ENCODE results near the gene CNIH4. TPM values are rescaled to one million over a fixed set of nuclear protein-coding genes. Genes with fewer than 3 reads are reported as not detected.
"Not testable (repeated sequence)": the region's sequence is repeated elsewhere in the genome, so short reads cannot be mapped to it uniquely, and the experiment has no call there.

Gene CNIH4
- total RNA-seq, 2 experiments from 2014 or later, result 44.8 to 45.1 TPM

GRCh38 chr1:224343679-224344078 lies 13.0 kb upstream of the CNIH4 start:
- POLR2A ChIA-PET, result no interaction called here

GRCh38 chr1:224348137-224348536 lies 8.5 kb upstream of the CNIH4 start:
- no peak overlapping the region for H3K4me3 Mint-ChIP-seq
- DNase-seq, result no peak
- H3K36me3 Mint-ChIP-seq (ENCODE audit: low read depth), result peaks cover 6% of the 10 kb centered on the region
- POLR2A ChIA-PET, result no interaction called here
- H3K27ac Mint-ChIP-seq, result no peak overlapping the region
- no peak for TF ChIP-seq CTCF (IDR thresholded peaks at IDR 0.05)
- intact Hi-C loops (cut with micrococcal nuclease), result no loop called here
- CTCF ChIA-PET, result no interaction called here
- no peaks in the 10 kb centered on the region for H3K27me3 Mint-ChIP-seq
- peaks cover 12% of the 10 kb centered on the region for H3K9me3 Mint-ChIP-seq
- peak; percentile 34 for ATAC-seq
- H3K4me1 Mint-ChIP-seq (ENCODE audit: low read depth), result peaks cover 7% of the 10 kb centered on the region

More at GRCh38 chr1:224343679-224344078, 13.0 kb upstream of the CNIH4 start:
- no peak for DNase-seq
- CTCF ChIA-PET, result interaction anchor here (1.1 to 1.2 kb wide), 2 partner anchors 10 to 38 kb away, joined by 3 to 4 read pairs; no protein-coding TSS in a partner anchor
- peaks cover 19% of the 10 kb centered on the region for H3K9me3 Mint-ChIP-seq
- intact Hi-C loops (cut with micrococcal nuclease), result no loop called here
- peaks cover 8% of the 10 kb centered on the region for H3K36me3 Mint-ChIP-seq (ENCODE audit: low read depth)
- no peak overlapping the region for H3K27ac Mint-ChIP-seq
- no peak for TF ChIP-seq CTCF (IDR thresholded peaks at IDR 0.05)
- no peak for ATAC-seq
- H3K27me3 Mint-ChIP-seq, result no peaks in the 10 kb centered on the region
- H3K4me1 Mint-ChIP-seq (ENCODE audit: low read depth), result peaks cover 9% of the 10 kb centered on the region
- H3K4me3 Mint-ChIP-seq, result no peak overlapping the region

GRCh38 chr1:224349716-224350115 lies 7.0 kb upstream of the CNIH4 start:
- CTCF ChIA-PET; H3K4me3 Mint-ChIP-seq; H3K36me3 Mint-ChIP-seq (ENCODE audit: low read depth); H3K9me3 Mint-ChIP-seq; intact Hi-C loops (cut with micrococcal nuclease); DNase-seq; H3K27me3 Mint-ChIP-seq; ATAC-seq; H3K27ac Mint-ChIP-seq: not testable (repeated sequence)
- POLR2A ChIA-PET, result interaction anchor here (0.6 kb wide), 1 partner anchor 44 kb away, joined by 3 read pairs; no protein-coding TSS in a partner anchor
- peaks cover 20% of the 10 kb centered on the region for H3K4me1 Mint-ChIP-seq (ENCODE audit: low read depth)

- ChIA-PET CTCF (interaction anchor here (1.4 kb wide), 2 partner anchors 15 to 29 kb away, joined by 3 to 4 read pairs; no protein-coding TSS in a partner anchor), POLR2A (interaction anchor here (1.2 kb wide), 1 partner anchor 16 kb away, joined by 3 read pairs; no protein-coding TSS in a partner anchor)
- ATAC-seq; H3K4me3 Mint-ChIP-seq; H3K9me3 Mint-ChIP-seq; H3K27ac Mint-ChIP-seq; intact Hi-C loops (cut with micrococcal nuclease); H3K36me3 Mint-ChIP-seq (ENCODE audit: low read depth); DNase-seq; H3K27me3 Mint-ChIP-seq: not testable (repeated sequence)
- peaks cover 24% of the 10 kb centered on the region for H3K4me1 Mint-ChIP-seq (ENCODE audit: low read depth)
Measured at GRCh38 chr1:224352436-224353085, 4.1 kb upstream of the CNIH4 start.

GRCh38 chr1:224353975-224354925 lies 2.4 kb upstream of the CNIH4 start:
- no peak for TF ChIP-seq CTCF (IDR thresholded peaks at IDR 0.05)
- no peak overlapping the region for H3K4me3 Mint-ChIP-seq
- no peaks in the 10 kb centered on the region for H3K9me3 Mint-ChIP-seq
- peaks cover 13% of the 10 kb centered on the region for H3K36me3 Mint-ChIP-seq (ENCODE audit: low read depth)
- H3K4me1 Mint-ChIP-seq (ENCODE audit: low read depth), result peaks cover 35% of the 10 kb centered on the region
- DNase-seq (no peak), ATAC-seq (no peak)
- H3K27me3 Mint-ChIP-seq, result no peaks in the 10 kb centered on the region
- H3K27ac Mint-ChIP-seq, result peak overlapping the region; percentile 52
- ChIA-PET CTCF (interaction anchor here (0.9 to 1.4 kb wide), 5 partner anchors 14 to 238 kb away, joined by 3 to 4 read pairs (median 3); no protein-coding TSS in a partner anchor), POLR2A (interaction anchor here (0.6 to 0.8 kb wide), 2 partner anchors 33 to 238 kb away, joined by 3 read pairs; no protein-coding TSS in a partner anchor)
- intact Hi-C loops (cut with micrococcal nuclease), result no loop called here

All from activated CD8-positive, alpha-beta T cell treated with anti-CD3 and anti-CD28 coated beads for 36 hours (primary cell).